ENCODE results near the gene UNC5C. TPM values are rescaled to one million over a fixed set of nuclear protein-coding genes. Genes with fewer than 3 reads are reported as not detected.

The UNC5C gene
- total RNA-seq, 4 donors from 2014 or later: 0.44 to 0.68 (median 0.61) TPM

GRCh38 chr4:95249426-95250021, 299.2 kb downstream of the UNC5C start:
- TF ChIP-seq CTCF (IDR thresholded peaks at IDR 0.05; ENCODE audit: low read depth): no peak

GRCh38 chr4:95248720-95249425, 299.9 kb downstream of the UNC5C start:
- TF ChIP-seq CTCF (IDR thresholded peaks at IDR 0.05; ENCODE audit: low read depth): no peak

GRCh38 chr4:95243892-95244291, 304.9 kb downstream of the UNC5C start:
- no peak for TF ChIP-seq CTCF (IDR thresholded peaks at IDR 0.05; ENCODE audit: low read depth)

- TF ChIP-seq CTCF (IDR thresholded peaks at IDR 0.05; ENCODE audit: low read depth): no peak
Measured at GRCh38 chr4:95238554-95238953, 310.2 kb downstream of the UNC5C start.

GRCh38 chr4:95232358-95233156, 316.2 kb downstream of the UNC5C start:
- TF ChIP-seq CTCF (IDR thresholded peaks at IDR 0.05; ENCODE audit: low read depth): no peak

- no peak for TF ChIP-seq CTCF (IDR thresholded peaks at IDR 0.05; ENCODE audit: low read depth)
Measured at GRCh38 chr4:95231681-95232080, 317.1 kb downstream of the UNC5C start.

- TF ChIP-seq CTCF (IDR thresholded peaks at IDR 0.05; ENCODE audit: low read depth): no peak
Measured at GRCh38 chr4:95225849-95226248, 322.9 kb downstream of the UNC5C start.
